Mesendoderm (in vitro differentiated cells): Measurements from ENCODE around the gene SLC4A5.

Source experiments
- DNase-seq: peaks from one replicate; pipeline ENCODE4 v3.0.0; 2013
- H2AK5ac ChIP-seq: 2 replicates; pipeline ENCODE4 v1.6.1; 2013; ENCODE audit warnings: low read length, inconsistent platforms
- H2BK120ac ChIP-seq: 2 replicates; pipeline ENCODE4 v1.6.1; 2013; ENCODE audit warnings: low read depth, mild to moderate bottlenecking, low read length, moderate library complexity, mixed read lengths
- H2BK15ac ChIP-seq: replicated peaks from 2 replicates; pipeline ENCODE4 v1.6.1; 2013; ENCODE audit warnings: low read depth, mild to moderate bottlenecking, moderate library complexity
- H2BK5ac ChIP-seq: 2 replicates; pipeline ENCODE4 v1.6.1; 2013; ENCODE audit warnings: low read length, inconsistent platforms
- H3K18ac ChIP-seq: 2 replicates; pipeline ENCODE4 v1.6.1; 2013; ENCODE audit warnings: mild to moderate bottlenecking, low read length, mixed read lengths
- H3K23ac ChIP-seq: one replicate; pipeline ENCODE4 v1.6.1; 2013; ENCODE audit warnings: low read length
- H3K27ac ChIP-seq: 2 replicates; pipeline ENCODE4 v1.5.1; 2013; ENCODE audit warnings: low read depth, mild to moderate bottlenecking, inconsistent platforms, low read length, moderate library complexity
- H3K27me3 ChIP-seq: 2 replicates; pipeline ENCODE4 v1.6.1; 2013; ENCODE audit warnings: low read length, control low read depth, mild to moderate bottlenecking, inconsistent platforms; ENCODE audit not compliant: insufficient read depth, poor library complexity
- H3K36me3 ChIP-seq: 2 replicates; pipeline ENCODE4 v1.6.1; 2013; ENCODE audit warnings: low read length, inconsistent platforms; ENCODE audit not compliant: control insufficient read depth, insufficient read depth
- H3K4ac ChIP-seq: one replicate; pipeline ENCODE4 v1.6.1; 2013; ENCODE audit warnings: low read depth, mild to moderate bottlenecking, low read length, moderate library complexity
- H3K4me1 ChIP-seq: 2 replicates; pipeline ENCODE4 v1.6.1; 2013; ENCODE audit warnings: low read depth, low read length, inconsistent platforms; ENCODE audit not compliant: control insufficient read depth
- H3K4me2 ChIP-seq: 2 replicates; pipeline ENCODE4 v1.6.1; 2013; ENCODE audit warnings: low read length
- H3K4me3 ChIP-seq: 2 replicates; pipeline ENCODE4 v1.5.1; 2013; ENCODE audit warnings: mild to moderate bottlenecking, low read length
- H3K56ac ChIP-seq: one replicate; pipeline ENCODE4 v1.6.1; 2013; ENCODE audit warnings: low read length
- H3K79me1 ChIP-seq: 2 replicates; pipeline ENCODE4 v1.6.1; 2013; ENCODE audit warnings: low read length, inconsistent platforms
- H3K79me2 ChIP-seq: 2 replicates; pipeline ENCODE4 v1.6.1; 2013; ENCODE audit warnings: mild to moderate bottlenecking, low read length; ENCODE audit not compliant: control insufficient read depth, insufficient read depth
- H3K9ac ChIP-seq: 2 replicates; pipeline ENCODE4 v1.6.1; 2013; ENCODE audit warnings: low read length, inconsistent platforms
- H4K5ac ChIP-seq: one replicate; pipeline ENCODE4 v1.6.1; 2013; ENCODE audit warnings: low read length
- H4K8ac ChIP-seq: one replicate; pipeline ENCODE4 v1.6.1; 2013; ENCODE audit warnings: low read depth, mild to moderate bottlenecking, control low read depth, low read length, moderate library complexity
- WGBS: extraction: QIAGEN DNeasy Blood & Tissue Kit; methylation state at CpG from one replicate; pipeline ENCODE4 v1.1.7; 2013; ENCODE audit warnings: low lambda C conversion rate, missing lambda C conversion rate; ENCODE audit not compliant: insufficient coverage; ENCODE audit errors: extremely low coverage; 5-methylcytosine and 5-hydroxymethylcytosine counted together

SLC4A5 gene

GRCh38 chr2:74206180-74206688, 137.0 kb downstream of the SLC4A5 start:
- H3K79me2 ChIP-seq: peaks cover 72% of the 10 kb centered on the region
- no CpG with 5 or more reads among the region's 6 CpGs for whole genome bisulfite sequencing
- no peak overlapping the region for H2AK5ac ChIP-seq
- H3K4me2 ChIP-seq: no peak overlapping the region
- DNase-seq: peak; percentile 69
- no peak overlapping the region for H3K56ac ChIP-seq
- no peak overlapping the region for H2BK15ac ChIP-seq
- no peak overlapping the region for H2BK5ac ChIP-seq
- H3K23ac ChIP-seq: no peak overlapping the region
- H2BK120ac ChIP-seq: no peak overlapping the region
- no peaks in the 10 kb centered on the region for H3K27me3 ChIP-seq
- no peak overlapping the region for H3K18ac ChIP-seq
- H3K79me1 ChIP-seq: peaks cover 9% of the 10 kb centered on the region
- no peak overlapping the region for H3K4ac ChIP-seq
- H3K4me1 ChIP-seq: peaks cover 6% of the 10 kb centered on the region
- no peak overlapping the region for H3K27ac ChIP-seq
- H3K9ac ChIP-seq: no peak overlapping the region
- no peak overlapping the region for H3K4me3 ChIP-seq
- no peak overlapping the region for H4K8ac ChIP-seq
- H3K36me3 ChIP-seq: peaks cover 14% of the 10 kb centered on the region
- H4K5ac ChIP-seq: no peak overlapping the region

GRCh38 chr2:74205596-74205995, 137.6 kb downstream of the SLC4A5 start:
- no CpG with 5 or more reads among the region's 6 CpGs for WGBS
- H3K56ac ChIP-seq: no peak overlapping the region
- no peak overlapping the region for H2AK5ac ChIP-seq
- H3K18ac ChIP-seq: no peak overlapping the region
- H4K8ac ChIP-seq: no peak overlapping the region
- DNase-seq: peak; percentile 68
- no peak overlapping the region for H3K4me3 ChIP-seq
- no peak overlapping the region for H4K5ac ChIP-seq
- peaks cover 6% of the 10 kb centered on the region for H3K4me1 ChIP-seq
- H3K36me3 ChIP-seq: peaks cover 10% of the 10 kb centered on the region
- H2BK15ac ChIP-seq: no peak overlapping the region
- H3K9ac ChIP-seq: no peak overlapping the region
- H3K4ac ChIP-seq: no peak overlapping the region
- H3K27ac ChIP-seq: no peak overlapping the region
- peaks cover 77% of the 10 kb centered on the region for H3K79me2 ChIP-seq
- no peak overlapping the region for H3K4me2 ChIP-seq
- no peak overlapping the region for H3K23ac ChIP-seq
- no peak overlapping the region for H2BK120ac ChIP-seq
- peaks cover 9% of the 10 kb centered on the region for H3K79me1 ChIP-seq
- no peak overlapping the region for H2BK5ac ChIP-seq
- H3K27me3 ChIP-seq: no peaks in the 10 kb centered on the region

GRCh38 chr2:74205113-74205512, 138.1 kb downstream of the SLC4A5 start:
- no peak overlapping the region for H3K4ac ChIP-seq
- no peak for DNase-seq
- no peak overlapping the region for H4K5ac ChIP-seq
- no peak overlapping the region for H2BK120ac ChIP-seq
- peaks cover 81% of the 10 kb centered on the region for H3K79me2 ChIP-seq
- no peak overlapping the region for H3K9ac ChIP-seq
- H4K8ac ChIP-seq: no peak overlapping the region
- no peak overlapping the region for H2BK15ac ChIP-seq
- H3K4me1 ChIP-seq: peaks cover 7% of the 10 kb centered on the region
- no peak overlapping the region for H3K4me3 ChIP-seq
- H3K18ac ChIP-seq: no peak overlapping the region
- no peak overlapping the region for H3K23ac ChIP-seq
- peaks cover 9% of the 10 kb centered on the region for H3K36me3 ChIP-seq
- H3K4me2 ChIP-seq: no peak overlapping the region
- no peak overlapping the region for H2AK5ac ChIP-seq
- H3K56ac ChIP-seq: peak overlapping the region; percentile 22
- H3K27ac ChIP-seq: no peak overlapping the region
- no peaks in the 10 kb centered on the region for H3K27me3 ChIP-seq
- whole genome bisulfite sequencing: no CpG with 5 or more reads among the region's 5 CpGs
- H2BK5ac ChIP-seq: no peak overlapping the region
- peaks cover 9% of the 10 kb centered on the region for H3K79me1 ChIP-seq

- Histone ChIP-seq H3K27ac (no peak overlapping the region), H4K5ac (no peak overlapping the region), H2BK5ac (no peak overlapping the region), H2AK5ac (no peak overlapping the region), H3K79me1 (peaks cover 9% of the 10 kb centered on the region), H2BK120ac (no peak overlapping the region), H3K4me2 (peak overlapping the region; percentile 3), H3K18ac (no peak overlapping the region), H4K8ac (no peak overlapping the region), H3K56ac (no peak overlapping the region), H2BK15ac (no peak overlapping the region), H3K4me1 (peaks cover 8% of the 10 kb centered on the region), H3K4ac (no peak overlapping the region), H3K27me3 (no peaks in the 10 kb centered on the region), H3K9ac (peak overlapping the region; percentile 18), H3K79me2 (peaks cover 85% of the 10 kb centered on the region), H3K36me3 (peaks cover 6% of the 10 kb centered on the region), H3K4me3 (no peak overlapping the region), H3K23ac (no peak overlapping the region)
- WGBS: no CpG with 5 or more reads among the region's 3 CpGs
- no peak for DNase-seq
Observed at GRCh38 chr2:74204436-74204835, 138.8 kb downstream of the SLC4A5 start.

- H3K79me1 ChIP-seq: peaks cover 2% of the 10 kb centered on the region
- H2AK5ac ChIP-seq: no peak overlapping the region
- H3K79me2 ChIP-seq: peaks cover 76% of the 10 kb centered on the region
- H3K9ac ChIP-seq: peak overlapping the region; percentile 26
- no peak overlapping the region for H3K18ac ChIP-seq
- peak overlapping the region; percentile 5 for H3K4me2 ChIP-seq
- no peaks in the 10 kb centered on the region for H3K27me3 ChIP-seq
- no peak overlapping the region for H3K23ac ChIP-seq
- H4K8ac ChIP-seq: no peak overlapping the region
- H3K4me1 ChIP-seq: peaks cover 8% of the 10 kb centered on the region
- H3K56ac ChIP-seq: no peak overlapping the region
- no peak for DNase-seq
- no peak overlapping the region for H4K5ac ChIP-seq
- no peak overlapping the region for H3K4me3 ChIP-seq
- no peaks in the 10 kb centered on the region for H3K36me3 ChIP-seq
- H2BK5ac ChIP-seq: no peak overlapping the region
- no peak overlapping the region for H3K4ac ChIP-seq
- WGBS: no CpG with 5 or more reads among the region's 1 CpG
- no peak overlapping the region for H3K27ac ChIP-seq
- H2BK15ac ChIP-seq: no peak overlapping the region
- no peak overlapping the region for H2BK120ac ChIP-seq
Observed at GRCh38 chr2:74201596-74201995, 141.6 kb downstream of the SLC4A5 start.

- Histone ChIP-seq H4K5ac (no peak overlapping the region), H2AK5ac (no peak overlapping the region), H3K4ac (no peak overlapping the region), H3K18ac (no peak overlapping the region), H2BK5ac (no peak overlapping the region), H3K27ac (no peak overlapping the region), H3K23ac (no peak overlapping the region), H3K27me3 (no peaks in the 10 kb centered on the region), H3K56ac (no peak overlapping the region), H2BK15ac (no peak overlapping the region), H3K4me2 (peak overlapping the region; percentile 9), H3K4me1 (peaks cover 8% of the 10 kb centered on the region), H3K79me2 (peaks cover 72% of the 10 kb centered on the region), H4K8ac (no peak overlapping the region), H2BK120ac (no peak overlapping the region), H3K79me1 (no peaks in the 10 kb centered on the region), H3K36me3 (no peaks in the 10 kb centered on the region), H3K4me3 (no peak overlapping the region), H3K9ac (peak overlapping the region; percentile 26)
- no peak for DNase-seq
- WGBS: no CpG with 5 or more reads among the region's 3 CpGs
Observed at GRCh38 chr2:74201196-74201595, 142.0 kb downstream of the SLC4A5 start.
